ENCODE results near the gene ABTB2.
"Not testable (repeated sequence)": the region's sequence is repeated elsewhere in the genome, so short reads cannot be mapped to it uniquely, and the experiment has no call there.

ABTB2 gene

GRCh38 chr11:34232807-34233206, 125.0 kb downstream of the ABTB2 start:
- DNase-seq: no peak

DNA sequence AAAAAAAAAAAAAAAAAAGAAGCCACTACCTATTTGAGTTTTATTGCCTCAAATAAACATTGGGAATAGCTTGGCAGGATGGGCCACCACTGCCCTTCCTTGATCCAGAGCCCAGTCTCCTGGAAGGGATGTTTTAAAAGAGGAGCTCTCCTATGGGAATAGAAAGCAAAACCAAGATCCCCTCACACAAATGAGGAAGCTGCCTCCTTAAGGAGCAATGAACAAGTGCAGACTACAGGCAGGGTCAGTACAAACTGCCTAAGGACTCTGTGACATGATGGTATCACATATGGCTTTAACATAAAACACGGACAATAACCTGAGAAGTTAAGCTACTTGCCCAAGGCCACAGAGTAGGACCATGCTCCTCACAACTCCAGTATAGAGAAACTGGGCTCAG, 131.6 kb downstream of the ABTB2 start:
- no peak for DNase-seq

- no peak for DNase-seq
Measured at GRCh38 chr11:34225091-34225490, 132.7 kb downstream of the ABTB2 start.

DNA sequence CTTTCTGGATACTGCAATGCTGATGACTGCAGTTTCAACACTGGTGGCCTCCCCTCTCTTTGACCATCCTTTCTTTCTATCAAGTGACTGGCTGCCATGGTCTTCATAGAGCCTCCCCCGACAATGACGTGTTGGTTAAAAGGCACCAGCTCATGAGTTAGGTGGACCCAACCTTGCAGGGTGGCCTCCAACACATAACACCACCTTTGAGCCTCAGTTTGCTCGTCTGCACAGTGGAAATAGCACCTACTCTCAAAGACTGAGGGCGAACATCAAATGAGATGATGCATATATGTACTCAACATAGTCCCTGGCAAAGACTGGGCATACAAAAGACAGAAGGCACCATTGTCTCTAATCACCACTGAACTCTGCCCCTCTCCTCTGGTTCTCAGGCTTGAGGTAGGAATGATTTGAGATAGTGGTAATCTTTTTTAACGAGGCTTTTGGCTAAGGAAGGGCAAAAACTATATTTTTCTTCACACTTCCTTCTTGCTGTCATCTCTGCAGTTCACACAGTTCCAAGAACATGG, 133.3 kb downstream of the ABTB2 start:
- no peak for DNase-seq

DNA sequence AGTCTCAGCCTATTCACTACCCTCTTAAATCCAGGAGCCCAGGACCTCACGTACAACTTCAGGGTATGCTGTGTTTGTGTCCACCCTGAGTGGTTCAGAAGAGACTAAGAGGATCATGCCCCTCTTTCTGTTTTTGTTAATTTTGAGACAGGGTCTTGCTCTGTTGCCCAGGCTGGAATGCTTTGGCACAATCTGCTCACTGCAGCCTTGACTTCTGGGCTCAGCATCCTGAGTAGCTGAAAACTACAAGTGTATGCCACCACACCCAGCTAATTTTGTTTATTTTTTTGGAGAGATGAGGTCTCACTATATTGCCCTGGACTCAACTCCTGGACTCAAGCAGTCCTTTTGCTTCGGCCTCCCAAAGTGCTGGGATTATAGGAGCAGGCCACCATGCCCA, 133.9 kb downstream of the ABTB2 start:
- no peak for DNase-seq

DNA sequence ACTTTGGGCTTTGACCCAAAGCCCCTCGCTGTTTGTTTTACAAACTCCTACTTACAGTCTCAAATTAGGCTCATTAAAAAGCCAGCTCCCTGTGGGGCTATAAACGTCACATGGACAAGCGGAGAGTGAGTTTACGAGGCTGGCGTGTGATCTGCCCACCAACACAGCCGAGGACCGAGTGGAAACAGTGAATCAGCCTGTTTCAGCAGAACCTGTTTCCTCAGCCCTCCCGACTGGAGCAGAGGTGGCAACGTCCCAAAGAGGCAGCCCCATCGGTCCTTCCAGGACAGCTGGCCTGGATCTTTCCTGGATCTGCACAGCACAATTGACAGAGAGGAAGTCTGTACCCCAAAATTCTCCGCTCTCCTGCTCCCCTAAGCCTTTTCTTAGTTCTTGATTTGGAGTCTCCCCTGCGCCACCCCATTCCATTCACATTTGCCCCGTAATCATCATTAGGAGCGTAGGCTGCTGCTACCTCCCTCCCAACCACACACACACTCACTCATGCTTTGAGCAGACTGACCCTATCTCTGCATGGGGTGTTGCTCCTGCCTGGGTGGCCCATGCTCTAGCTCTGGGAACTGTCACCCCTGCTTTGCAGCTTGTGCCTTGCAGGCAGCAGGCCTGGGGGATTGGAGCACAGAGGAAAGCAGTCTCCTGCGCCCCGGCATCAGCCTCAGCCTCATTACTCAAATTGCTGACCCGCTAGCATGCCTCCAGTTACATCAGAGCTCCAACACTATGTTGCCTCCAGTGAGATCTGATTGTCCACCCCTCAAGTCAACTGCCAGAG, 134.6 kb downstream of the ABTB2 start:
- no peak for DNase-seq

- no peak for DNase-seq
Measured at GRCh38 chr11:34222030-34222429, 135.8 kb downstream of the ABTB2 start.

GRCh38 chr11:34219941-34220370, 137.9 kb downstream of the ABTB2 start:
- DNase-seq: no peak

GRCh38 chr11:34219279-34219678, 138.5 kb downstream of the ABTB2 start:
- DNase-seq: no peak

GRCh38 chr11:34218756-34219155, 139.1 kb downstream of the ABTB2 start:
- not testable (repeated sequence) for DNase-seq

- DNase-seq: no peak
Measured at GRCh38 chr11:34218067-34218466, 139.7 kb downstream of the ABTB2 start.

DNA sequence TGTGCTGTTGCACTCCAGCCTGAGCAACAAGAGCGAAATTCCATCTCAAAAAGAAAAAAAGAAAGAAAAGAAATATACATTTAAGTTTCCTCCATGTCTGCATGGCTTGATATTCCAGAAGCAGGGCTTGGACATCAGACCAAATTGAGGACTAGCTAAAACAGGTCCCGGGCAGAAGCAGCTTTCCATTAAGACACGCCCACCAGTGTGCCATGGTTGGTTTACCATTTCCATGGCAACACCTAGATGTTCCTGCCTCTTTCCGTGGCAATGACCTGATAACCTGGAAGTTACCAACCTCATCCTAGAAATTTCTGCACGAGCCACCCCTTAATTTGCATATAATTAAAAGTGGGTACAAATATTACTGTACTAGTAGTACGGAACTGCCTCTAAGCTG, 141.1 kb downstream of the ABTB2 start:
- no peak for DNase-seq

- no peak for DNase-seq
Measured at GRCh38 chr11:34215806-34216453, 141.9 kb downstream of the ABTB2 start.

- peak; percentile 62 for DNase-seq
Measured at GRCh38 chr11:34214961-34215805, 142.6 kb downstream of the ABTB2 start.

DNA sequence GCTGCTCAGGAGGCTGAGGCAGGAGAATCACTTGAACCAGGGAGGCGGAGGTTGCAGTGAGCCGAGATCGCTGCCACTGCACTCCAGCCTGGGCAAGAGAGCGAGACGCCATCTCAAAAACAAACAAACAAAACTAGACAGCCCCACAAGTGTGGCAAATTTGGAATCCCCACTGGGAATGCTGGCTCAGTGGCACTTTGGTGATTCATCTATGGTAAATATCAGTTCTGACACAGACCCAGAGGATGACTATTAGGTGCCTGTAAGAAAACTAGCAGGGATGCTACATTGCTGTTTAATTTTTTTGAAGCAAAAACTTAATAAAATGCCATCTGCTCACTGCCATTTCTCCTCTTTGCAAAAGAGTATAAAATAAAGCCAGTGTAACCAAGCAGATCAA, 144.4 kb downstream of the ABTB2 start:
- no peak for DNase-seq

DNA sequence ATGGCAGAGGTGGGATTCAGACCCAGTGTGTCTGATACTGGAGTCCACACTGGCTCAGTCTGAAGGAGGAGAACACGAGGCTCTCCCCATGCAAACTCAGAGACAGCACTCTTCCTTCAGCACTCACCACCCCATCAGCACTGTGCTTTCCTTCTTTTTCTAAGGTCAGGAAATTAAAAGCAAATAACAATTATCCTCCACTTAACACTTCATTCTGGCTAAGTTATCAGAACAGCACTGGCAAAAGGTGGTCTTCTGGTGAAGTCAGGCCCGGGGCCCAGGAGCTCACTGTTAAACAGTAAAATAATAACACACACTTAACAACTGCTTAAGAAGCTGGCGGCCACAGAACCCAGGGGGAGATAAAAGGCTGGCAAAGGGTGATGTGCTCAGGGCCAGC, 145.2 kb downstream of the ABTB2 start:
- DNase-seq: no peak

DNA sequence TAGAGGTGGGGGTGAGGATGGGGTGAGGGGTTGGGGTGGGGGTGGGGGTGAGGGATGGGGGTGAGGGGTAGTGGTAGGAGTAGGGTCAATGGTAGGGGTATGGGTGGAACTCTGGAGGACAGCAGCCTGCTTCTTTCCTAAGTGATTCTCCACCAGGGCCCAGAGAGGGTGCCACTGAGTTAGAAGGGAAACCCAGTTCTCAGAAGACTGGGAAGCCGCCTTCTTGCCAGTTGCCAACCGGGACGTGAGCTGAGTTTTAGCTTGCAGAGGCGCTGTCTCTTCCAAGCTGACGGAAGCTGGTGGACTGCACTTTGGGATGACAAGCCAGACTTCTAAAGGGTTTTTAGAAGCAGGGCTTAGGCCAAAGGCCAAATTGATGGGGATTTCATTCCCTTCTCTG, 148.0 kb downstream of the ABTB2 start:
- DNase-seq: no peak

DNA sequence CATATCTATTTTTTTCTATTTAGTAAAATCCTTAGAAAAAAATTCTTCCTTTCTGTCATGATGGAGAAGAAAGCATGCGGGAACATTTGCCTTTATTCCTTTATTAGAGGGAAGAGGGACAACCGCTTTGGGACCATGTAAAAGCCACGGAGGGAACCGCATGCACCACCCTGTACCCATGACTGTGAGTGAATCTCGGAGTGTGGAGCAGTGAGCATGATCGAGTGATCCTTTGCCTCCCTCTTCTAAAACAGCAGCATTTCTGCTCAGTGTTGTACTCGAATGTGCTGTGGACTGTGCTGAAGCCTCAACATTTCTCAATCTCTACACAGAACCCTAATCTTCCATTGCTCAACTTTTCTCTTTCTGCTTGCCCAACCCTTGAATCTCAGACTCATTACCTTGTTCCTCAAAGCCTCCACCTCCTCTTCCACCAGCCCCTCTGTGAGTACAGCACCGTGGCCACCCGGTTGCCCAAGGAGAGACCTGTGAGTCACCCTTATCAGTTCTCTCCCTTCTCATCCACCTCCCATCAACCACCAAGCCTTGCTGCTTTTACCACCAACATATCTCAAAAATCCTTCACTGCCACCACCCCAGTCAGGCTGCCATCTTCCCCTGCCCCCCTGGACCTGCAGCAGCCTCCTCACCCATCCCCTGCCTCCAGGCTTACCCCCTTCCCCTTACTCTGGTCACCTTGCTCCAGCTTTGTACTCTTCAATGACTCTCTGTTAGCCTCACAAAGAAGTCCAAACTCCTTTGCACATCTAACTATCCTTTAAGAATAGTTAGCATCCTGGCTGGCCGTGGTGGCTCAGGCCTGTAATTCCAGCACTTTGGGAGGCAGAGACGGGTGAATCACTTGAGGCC, 149.3 kb downstream of the ABTB2 start:
- no peak for DNase-seq

GRCh38 chr11:34207487-34208180, 150.2 kb downstream of the ABTB2 start:
- no peak for DNase-seq

- DNase-seq: no peak
Measured at GRCh38 chr11:34206407-34207300, 151.2 kb downstream of the ABTB2 start.
